Glomerular endothelial cell (primary cell): ENCODE results near the gene RNF126. TPM values are rescaled to one million over a fixed set of nuclear protein-coding genes. Genes with fewer than 3 reads are reported as not detected.
"Not testable (repeated sequence)": the region's sequence is repeated elsewhere in the genome, so short reads cannot be mapped to it uniquely, and the experiment has no call there.

Source experiments
- DNase-seq: peaks from one replicate; pipeline ENCODE4 v3.0.0-alpha.2; 2011; ENCODE audit warnings: low read depth, low spot score; ENCODE audit errors: extremely low read depth
- total RNA-seq: library from RNA; depleted of rRNA; stranded (reverse); fragments of >200 nt; gene quantifications from 2 replicates; pipeline ENCODE4 v1.2.3, GENCODE V29; 2015

RNF126 gene
- 86.3 and 108 TPM in 2 replicates for total RNA-seq

DNA sequence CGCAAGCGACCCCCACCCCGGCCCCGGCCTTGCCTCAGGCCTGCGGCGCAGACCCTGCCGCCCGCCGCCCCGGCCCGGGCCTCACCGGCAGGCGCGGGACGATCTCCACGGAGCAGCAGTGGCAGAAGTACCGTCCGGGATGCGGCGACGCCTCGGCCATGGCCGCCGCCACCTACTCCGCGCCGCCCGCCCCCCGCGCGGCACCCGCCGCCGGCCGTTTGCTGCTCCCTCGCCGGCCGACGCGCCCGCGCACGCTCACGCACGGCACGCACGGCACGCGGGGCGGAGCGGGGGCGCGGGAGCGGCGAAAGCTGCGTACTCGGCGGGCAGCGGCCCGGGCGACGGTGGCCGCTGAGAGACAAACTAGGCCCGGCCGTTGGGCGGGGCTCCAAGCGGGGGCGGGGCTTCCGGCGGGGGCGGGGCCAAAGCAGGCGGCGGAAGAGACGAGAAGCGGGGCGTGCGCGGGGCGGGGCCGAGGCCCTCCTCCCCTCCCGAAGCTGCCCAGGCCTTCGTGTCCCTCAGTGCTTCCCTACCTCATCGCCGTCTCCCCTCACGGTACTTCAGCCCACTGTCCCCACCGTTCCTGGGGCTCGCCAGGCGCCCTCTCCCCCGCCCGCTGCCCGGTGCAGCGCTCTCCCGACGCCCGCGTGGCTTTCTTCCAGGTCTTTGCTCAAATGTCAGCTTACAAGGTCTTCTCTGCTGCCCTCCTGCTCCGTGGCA lies at the start of gene RNF126:
TSS of gene RNF126 (minus strand) at position 253 of the 720 bp plus-strand sequence. CDS start at position 160, 93 bp downstream.
- no peak for DNase-seq

DNA sequence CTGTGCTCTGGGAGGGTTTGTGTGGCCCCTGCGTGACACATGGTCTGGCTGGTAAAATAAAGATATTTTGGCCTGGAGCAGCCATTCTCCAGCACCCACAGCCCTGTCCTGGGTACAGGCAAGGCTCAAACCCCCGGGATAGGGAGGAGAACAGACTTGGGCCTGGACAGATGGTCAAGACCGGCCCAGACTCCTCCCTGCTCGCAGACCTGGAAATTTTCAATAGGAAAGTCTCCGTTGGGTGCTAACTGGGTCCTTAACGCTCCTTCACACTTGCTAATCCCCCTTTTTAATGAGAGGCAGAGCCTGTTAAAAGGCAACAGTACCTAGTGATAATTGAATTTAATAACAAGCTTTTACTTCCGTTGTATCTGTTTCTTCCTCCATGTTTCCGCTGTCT lies 48.2 kb upstream of the RNF126 start:
- DNase-seq = no peak

DNA sequence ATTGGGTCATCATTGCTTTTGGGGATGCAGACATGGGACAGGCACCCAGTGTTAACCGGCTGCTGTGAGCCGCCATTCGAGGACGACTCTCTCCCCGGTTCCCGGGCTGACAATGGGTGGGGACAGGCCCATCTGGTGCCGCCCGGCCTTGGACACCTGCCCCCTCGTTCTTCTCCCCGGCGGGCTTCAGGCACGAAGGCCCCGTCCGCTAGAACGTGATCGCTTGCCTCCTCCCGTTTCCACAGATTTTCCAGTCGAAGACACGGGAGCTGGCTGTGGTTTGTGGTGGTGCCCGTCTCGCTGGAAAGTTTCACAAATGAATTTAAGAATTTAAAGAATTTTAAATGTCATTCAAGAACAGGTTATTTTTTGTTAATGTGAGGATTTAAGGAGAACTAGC lies 47.8 kb upstream of the RNF126 start:
- DNase-seq = no peak

DNA sequence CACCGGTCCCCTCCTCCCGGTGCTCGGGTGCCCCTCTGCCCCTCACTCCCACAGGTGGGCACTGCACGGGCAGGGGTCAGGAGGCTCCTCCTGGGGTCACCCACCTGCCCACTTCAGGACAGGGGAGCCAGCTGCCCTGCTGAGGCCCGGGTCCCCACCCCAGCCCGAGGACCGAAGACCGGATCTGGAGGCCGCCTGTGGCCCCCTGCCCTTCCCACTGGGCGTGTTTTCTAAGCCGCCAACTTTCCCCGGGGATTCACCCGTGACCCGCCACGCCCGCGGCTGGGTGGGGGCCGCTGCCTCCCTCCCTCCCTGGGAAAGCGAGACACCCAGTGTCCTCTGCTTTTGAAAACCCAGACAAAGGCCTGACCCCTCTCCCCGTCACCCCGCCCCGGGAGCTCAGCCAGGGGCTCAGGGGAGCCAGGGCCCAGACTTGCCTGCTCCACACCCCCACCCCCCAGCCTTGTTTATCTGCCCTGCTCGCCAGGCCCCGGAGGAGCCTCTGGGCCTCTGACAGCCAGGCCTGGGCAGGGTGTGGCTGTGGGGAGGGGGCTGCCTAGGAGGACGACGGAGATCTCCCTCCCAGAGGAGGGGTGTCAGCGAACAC lies 47.1 kb upstream of the RNF126 start:
- no peak for DNase-seq

DNA sequence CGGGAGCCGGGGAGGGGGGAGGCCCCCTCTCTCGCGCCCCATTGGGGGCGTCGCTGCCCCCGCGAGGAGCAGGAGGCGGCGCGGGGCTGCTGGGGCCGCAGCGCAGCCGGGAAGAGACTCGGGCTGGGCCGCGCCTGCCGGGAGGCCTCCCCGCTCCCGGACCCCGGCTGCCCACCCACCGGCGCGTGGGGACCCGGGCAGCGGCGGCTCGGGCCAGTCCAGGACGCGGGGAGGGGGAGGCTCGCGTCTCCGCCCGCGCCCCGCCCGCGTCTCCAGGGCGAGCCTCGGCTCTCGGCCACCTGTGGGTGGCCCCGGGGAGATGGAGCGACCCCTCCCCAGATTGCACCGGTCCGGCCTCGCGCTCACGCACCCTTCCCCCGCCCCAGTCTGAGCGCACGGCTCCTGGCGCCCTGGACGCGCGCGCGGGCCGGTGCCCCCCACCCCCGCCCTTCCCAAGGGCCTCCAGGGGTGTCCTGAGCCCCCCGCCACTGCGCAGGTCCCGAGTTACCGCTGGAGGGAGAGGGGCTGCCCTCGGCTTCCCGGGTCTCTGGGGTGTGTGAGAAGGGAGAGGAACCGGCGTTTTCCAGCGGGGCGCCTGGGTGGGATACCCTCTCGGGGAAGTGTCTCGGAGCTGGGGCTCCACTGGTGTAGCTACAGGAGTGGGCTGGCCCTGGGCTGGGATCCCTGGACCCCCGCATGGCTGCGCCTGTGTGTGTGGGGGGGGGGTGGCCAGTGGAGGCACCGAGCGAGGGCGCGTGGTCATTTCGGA lies 46.4 kb upstream of the RNF126 start:
- DNase-seq = no peak

DNA sequence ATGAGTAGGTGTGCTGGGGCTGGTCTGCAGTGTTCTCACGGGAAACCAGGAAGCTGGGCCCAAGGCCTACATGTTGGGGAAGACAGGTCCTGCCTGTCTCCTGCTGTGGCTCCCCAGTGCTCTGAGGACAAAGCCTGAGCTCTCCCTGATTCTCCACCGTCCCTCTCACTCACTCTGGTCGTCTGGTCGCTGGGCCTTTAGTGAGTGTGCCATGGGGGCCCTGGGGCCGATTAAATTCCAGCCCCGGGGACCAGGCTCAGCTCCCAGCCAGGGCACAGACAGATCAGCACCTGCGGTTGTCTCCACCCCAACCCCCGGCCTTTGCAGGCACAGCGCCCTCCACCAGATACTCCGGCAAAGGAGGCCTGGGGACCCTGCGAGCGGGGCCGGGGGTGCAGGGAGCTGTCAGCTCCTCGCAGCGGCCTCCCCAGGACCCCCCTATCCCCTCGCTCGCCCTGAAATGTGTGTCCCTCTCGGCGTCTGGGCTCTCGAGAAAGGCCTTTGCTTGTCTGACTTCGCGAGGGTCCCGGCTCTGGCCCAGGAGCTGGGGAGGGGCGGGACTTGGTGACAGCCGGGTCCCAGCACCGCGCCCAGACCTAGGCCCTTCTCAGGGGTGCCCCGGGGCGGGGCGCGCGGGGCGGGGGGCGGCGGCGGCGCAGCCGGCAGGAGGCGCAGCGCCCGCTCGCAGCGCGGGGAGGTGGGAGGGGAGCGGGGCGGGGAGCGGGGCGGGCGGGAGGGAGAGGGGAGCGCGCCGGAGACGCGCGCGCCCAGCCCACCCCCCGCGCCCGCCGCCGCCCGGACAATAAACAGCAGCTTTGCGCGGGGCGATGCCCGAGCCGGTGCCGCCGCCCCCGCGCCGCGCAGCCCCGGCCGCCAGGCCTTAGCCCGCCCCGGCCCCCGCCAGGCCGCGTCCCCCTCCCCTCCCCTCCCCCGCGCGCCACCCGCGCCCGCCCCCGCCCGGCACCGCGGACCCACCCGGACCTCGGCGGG lies 45.4 kb upstream of the RNF126 start, which contains the start of gene PALM:
TSS of gene PALM (plus strand) at position 782 of the 990 bp plus-strand sequence. CDS start 212 bp downstream, outside the sequence.
- DNase-seq = no peak

DNA sequence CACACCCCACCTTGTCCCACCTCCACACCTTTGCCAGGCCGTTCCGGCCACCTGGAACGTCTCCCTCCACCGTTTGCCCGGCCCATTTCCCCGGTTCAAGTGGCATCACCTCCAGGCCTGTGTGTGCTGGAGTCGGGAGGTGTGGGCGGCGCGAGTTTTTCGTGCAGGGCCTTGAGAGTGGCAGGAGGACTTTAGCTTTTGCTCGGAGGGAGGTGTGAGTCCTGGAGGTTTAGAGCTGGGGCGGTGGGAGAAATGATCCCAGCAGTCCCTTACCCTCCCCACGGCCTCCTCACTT lies 41.4 kb upstream of the RNF126 start:
- no peak for DNase-seq

DNA sequence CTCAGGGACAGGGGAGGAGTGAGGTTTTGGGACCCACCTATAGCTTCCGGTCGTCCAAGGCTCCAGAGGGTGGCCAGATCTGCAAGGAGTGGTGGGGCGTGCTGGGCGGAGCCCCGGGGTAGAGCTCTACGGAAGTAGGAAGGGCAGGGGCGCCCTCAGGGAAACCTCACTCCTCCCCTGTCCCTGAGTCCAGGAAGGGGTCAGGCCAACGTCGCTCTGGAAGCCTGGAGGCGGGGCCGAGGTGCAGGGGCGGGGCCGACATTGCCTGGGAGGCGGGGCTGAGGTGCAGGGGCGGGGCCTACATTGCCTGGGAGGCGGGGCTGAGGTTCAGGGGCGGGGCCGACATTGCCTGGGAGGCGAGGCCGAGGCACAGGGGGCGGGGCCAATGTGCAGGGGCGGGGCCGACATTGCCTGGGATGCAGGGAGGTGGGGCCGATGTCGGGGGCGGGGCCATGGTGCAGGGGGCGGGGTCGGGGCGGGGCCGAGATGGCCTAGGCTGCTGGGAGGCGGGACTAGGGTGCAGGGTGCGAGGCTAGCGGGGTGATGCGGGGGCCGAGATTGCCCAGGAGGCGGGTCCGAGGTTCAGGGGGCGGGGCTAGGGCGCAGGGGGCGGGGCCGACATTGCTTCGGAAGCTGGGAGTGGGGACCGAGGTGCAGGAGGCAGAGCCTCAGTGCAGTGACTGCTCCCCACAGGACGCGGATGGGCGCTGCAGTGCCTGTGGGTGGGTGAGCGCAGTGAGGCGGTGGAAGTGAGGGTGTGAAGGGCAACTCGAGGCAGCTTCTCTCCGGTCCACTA lies 40.8 kb upstream of the RNF126 start:
- no peak for DNase-seq

DNA sequence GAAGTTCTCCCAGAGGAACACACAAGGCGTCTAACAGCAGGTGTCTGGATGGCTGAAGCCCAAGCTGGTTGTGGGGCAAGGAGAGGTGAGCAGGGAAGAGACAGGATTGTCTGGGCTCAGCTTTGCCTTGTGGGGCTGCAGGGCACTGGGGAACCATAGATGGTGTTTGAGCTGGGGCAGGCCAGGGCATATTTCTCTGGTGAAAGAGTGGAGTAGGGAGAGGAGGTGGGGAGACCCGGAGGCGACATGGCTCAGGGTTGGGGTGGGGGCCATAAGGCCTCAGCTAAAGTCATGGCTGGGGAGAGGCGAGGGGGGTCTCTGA lies 40.3 kb upstream of the RNF126 start:
- no peak for DNase-seq

DNA sequence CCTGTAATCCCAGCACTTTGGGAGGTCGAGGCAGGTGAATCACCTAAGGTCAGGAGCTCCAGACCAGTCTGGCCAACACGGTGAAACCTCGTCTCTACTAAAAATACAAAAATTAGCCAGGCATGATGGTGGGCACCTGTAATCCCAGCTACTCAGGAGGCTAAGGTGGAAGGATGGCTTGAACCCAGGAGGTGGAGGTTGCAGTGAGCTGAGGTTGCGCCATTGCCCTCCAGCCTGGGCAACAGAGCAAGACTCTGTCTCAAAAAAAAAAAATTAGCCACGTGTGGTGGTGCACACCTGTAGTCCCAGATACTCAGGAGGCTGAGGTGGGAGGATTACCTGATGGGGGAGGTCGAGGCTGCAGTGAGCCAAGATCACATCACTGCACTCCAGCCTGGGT lies 39.8 kb upstream of the RNF126 start:
- not testable (repeated sequence) for DNase-seq

DNA sequence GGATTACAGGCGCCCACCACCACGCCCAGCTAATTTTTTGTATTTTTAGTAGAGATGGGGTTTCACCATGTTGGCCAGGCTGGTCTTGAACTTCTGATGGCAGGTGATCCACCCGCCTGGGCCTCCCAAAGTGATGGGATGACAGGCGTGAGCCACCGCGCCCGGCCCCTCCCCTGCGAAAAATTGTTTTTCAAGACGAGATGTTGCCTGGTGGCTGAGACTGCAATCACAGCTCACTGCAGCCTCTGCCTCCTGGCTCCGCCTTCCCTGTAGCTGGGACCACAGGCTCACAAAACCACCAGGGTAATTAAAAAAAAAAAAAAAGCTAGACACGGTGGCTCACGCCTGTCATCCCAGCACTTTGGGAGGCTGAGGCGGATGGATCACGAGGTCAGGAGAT lies 36.9 kb upstream of the RNF126 start:
- not testable (repeated sequence) for DNase-seq

DNA sequence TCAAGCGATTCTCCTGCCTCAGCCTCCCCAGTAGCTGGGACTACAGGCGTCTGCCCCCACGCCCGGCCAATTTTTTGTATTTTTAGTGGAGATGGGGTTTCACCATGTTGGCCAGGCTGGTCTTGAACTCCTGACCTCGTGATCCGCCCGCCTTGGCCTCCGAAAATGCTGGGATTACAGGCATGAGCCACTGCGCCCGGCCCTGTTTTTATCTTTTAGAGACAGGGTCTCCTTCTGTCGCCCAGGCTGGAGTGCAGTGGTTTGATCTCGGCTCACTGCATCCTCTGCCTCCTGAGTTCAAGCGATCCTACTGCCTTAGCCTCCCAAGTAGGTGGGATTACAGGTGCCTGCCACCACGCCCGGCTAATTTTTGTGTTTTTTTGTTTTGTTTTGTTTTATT lies 35.5 kb upstream of the RNF126 start:
- not testable (repeated sequence) for DNase-seq

DNA sequence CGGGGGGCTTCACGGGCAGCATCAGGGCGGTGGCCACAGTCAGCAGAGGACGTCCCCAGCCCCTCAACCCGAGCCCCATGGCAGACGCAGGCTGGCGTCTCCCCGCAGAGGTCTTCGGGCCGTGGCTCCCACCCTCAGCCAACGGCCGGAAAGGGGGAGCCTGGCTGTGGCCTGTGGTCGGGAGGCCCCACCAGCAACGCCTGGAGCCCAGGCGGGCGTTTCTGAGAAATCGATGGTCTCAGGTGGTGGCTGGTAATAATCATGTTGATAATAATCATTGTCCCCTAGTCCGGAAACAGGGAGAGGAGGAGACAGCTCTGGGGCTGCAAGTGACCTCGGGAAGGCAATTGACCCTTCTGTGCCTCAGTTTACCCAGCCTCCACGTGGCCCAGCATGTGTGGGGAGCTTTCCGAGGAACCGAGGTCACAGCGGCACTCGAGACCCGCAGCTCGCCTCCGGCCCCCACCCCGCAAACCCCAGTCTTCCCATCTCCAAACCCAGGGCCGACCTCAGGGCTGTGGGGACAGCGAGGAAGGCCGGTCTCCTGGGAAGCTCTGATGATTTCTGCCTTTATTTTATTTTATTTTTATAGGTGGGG lies 32.4 kb upstream of the RNF126 start, which contains the start of gene PRSS57:
TSS of gene PRSS57 (minus strand) at position 101 of the 598 bp plus-strand sequence. CDS start at position 79, 22 bp downstream.
- DNase-seq = no peak

DNA sequence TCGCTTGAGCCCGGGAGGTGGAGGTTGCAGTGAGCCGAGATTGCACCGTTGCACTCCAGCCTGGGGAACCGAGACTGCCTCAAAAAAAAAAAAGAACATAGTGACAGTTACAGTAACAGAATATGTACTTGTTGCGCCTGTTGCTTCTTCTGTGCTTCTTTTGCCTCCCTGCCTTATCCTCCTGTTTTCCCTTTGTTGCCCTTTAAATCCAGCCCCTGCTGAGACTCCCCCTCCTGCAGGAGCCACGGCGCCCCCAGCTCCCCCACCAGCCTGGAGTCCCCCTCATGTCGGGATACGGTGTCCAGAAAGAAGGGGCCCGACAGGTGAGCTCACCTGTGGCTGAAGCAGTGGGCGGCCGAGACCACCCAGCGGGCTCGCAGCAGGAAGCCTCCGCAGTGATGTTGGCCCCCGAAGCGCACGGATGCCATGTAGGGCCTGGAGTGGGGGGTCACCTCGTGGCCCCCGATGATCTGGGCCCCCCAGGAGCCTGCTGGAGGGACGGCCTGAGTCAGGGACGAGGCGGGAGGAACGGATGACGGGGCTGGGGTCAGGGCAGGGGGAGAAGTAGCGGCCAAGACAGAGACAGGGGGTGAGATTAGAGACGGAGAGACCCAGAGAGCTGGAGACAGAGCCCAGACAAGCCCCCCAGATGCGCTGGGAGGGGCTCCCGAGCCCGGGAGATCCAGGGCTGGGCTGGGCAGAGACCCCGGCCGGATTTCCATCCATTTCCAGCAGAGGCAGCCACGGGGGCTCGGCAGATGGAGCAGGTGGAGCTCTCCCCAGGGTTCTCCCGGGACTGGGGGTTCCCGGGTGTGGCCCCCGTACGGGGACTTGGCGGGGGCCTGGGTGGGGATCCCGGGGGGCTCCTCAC lies 31.7 kb upstream of the RNF126 start:
- no peak for DNase-seq

DNA sequence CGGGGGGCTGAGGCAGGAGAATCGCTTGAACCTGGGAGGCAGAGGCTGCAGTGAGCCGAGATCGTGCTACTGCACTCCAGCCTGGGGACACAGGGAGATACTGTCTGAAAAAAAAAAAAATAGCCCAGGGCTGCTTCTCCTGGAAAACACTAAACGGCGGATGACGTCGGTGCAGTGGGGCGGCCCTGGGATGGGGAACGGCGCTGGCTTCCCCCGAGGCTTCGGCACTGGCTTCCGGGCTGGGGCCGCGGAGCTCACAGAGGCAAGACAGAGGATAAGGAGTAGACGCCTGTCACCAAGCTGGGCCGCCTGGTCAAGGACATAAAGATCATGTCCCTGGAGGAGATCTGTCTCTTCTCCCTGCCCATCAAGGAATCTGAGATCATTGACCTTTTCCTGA lies 27.2 kb upstream of the RNF126 start:
- no peak for DNase-seq

DNA sequence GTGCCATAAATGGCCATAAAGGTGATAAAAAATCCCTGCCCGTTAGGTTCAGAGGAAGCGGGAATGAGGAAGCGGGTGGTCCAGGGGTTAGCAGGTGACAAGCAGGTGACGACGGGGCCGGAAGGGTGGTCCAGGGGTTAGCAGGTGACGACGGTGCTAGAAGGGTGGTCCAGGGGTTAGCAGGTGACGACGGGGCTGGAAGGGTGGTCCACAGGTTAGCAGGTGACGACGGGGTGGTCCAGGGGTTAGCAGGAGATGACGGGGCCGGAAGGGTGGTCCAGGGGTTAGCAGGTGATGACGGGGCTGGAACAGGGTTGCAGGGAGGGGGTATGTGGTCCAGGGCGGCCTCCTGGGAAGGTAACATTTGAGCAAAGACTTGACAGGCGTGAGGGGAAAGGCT lies 26.0 kb upstream of the RNF126 start:
- no peak for DNase-seq

DNA sequence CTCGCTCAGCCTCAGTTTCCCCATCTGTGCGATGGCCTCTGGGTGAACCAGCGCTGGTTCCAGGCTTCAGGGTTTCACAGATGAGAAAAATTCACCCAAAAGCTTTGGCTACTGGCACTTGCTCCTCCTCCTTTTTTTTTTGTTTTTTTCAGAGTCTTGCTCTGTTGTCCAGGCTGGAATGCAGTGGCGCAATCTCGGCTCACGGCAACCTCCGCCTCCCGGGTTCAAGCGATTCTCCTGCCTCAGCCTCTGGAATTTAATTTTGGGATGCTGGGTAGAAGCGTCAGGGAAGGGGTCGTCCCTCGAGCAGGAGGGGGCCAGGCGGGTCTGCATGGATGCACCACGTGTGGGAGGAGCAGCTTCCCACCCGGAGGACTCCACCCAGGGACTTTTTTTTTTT lies 25.2 kb upstream of the RNF126 start:
- no peak for DNase-seq

DNA sequence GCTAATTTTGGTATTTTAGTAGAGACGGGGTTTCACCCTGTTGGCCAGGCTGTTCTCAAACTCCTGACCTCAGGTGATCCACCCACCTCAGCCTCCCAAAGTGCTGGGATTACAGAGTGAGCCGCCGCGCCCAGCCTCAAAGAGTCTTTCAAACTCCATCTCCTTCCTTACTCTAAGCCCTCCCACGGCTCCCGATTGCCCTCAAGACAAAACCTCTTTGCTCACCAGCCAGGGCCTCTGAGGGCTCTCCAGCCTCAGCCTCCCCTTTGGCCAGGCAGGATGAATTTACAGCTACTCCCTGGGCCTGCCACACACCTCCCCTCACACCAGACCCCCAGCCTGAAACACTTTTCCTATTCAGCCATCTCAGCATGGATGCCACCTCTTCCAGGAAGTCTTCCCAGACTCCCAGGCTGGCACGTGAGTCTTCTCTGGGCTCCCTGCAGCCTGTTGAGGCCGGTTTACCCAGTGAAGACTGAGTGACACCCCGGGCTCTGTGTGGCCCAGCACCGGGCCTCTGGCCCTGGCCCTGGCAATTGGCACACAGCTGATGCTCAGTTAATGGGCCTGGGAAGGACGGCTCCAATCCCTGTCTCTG lies 24.7 kb upstream of the RNF126 start:
- no peak for DNase-seq
